Measurements from ENCODE around the gene OTUD3. TPM values are rescaled to one million over a fixed set of nuclear protein-coding genes. Genes with fewer than 3 reads are reported as not detected.

The OTUD3 gene
- total and polyA plus RNA-seq, 2 experiments from 2014 or later: 1.3 to 5.6 TPM

DNA sequence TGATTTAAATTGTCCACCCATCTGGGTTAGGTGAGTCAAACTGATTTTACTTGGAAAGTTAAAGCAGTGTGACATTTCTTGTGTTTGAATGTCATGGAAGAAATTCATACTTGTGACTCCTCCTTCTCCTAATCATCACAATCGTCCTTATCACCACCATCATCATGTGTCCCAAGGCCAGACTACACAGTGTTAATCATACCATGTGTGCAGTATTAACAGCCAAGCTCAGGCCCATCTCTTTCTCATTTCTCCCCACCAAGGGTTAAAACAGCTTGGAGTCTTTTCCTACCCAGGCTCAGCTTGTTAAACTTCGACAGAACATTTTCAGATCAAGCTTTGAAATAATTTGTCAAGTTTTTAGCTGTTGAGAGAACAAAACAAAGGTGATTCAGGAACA, 63.7 kb downstream of the OTUD3 start:
- no peak for TF ChIP-seq CTCF (IDR thresholded peaks at IDR 0.05; ENCODE audit: low read depth, low read length)
- no peaks in the 10 kb centered on the region for H3K36me3 ChIP-seq
- H3K4me3 ChIP-seq: no peak overlapping the region

DNA sequence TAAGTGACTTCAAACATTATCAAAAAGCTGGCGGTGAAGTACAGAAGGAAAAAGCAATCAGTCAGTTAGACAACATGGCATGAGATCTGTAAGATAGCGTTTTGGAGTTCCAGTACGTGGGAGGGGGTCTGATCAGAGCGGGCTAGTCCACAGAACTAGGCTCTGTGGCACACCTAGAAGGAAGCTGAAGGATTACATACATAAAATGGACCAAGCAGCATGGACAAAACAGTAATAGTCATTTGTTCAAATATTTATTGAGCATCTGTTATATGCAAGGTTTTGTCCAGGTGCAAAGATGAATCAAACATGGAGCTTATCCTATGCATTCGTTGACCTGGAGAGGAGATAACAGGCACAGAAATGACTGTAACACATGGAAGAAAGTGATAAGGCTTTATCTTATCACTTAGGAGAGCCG, 64.1 kb downstream of the OTUD3 start:
- no peak for DNase-seq (ENCODE audit: low read depth in 1 of 2, low spot score in 1 of 2)
- H3K9me3 ChIP-seq (ENCODE audit: low read depth): no peaks in the 10 kb centered on the region
- no peaks in the 10 kb centered on the region for H3K4me1 ChIP-seq (ENCODE audit: low read depth)
- H3K27me3 ChIP-seq: no peaks in the 10 kb centered on the region
- H3K36me3 ChIP-seq: no peaks in the 10 kb centered on the region
- no peak overlapping the region for H3K27ac ChIP-seq
- H3K4me3 ChIP-seq: no peak overlapping the region
- TF ChIP-seq CTCF (IDR thresholded peaks at IDR 0.05; ENCODE audit: low read depth, low read length): no peak

More for the DNA sequence above, 63.7 kb downstream of the OTUD3 start:
- Histone ChIP-seq H3K27ac (no peak overlapping the region), H3K9me3 (ENCODE audit: low read depth) (no peaks in the 10 kb centered on the region), H3K27me3 (no peaks in the 10 kb centered on the region), H3K4me1 (ENCODE audit: low read depth) (no peaks in the 10 kb centered on the region)
- DNase-seq (ENCODE audit: low read depth in 1 of 2, low spot score in 1 of 2): no peak

DNA sequence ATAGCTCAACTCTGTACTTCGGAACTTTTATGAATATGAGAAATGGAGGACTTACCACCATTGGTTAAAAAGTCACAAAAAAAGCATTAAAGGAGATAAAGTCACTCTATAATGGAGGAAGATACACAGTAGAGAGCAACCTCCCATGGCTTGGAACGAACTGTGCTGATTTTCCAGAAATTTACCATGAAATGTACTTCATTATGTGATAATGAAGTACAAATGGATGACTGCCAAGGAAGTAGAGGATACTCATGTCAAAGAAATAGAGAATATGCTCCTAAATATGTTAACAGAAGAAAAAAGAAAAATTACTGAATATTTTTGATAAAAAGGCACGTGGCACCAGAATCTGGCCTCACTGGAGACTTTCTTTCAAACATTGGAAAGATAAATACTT, 64.8 kb downstream of the OTUD3 start:
- DNase-seq (ENCODE audit: low read depth in 1 of 2, low spot score in 1 of 2): peak in 1 of 2 donors; percentile 56
- H3K4me1 ChIP-seq (ENCODE audit: low read depth): no peaks in the 10 kb centered on the region
- H3K4me3 ChIP-seq: no peak overlapping the region
- TF ChIP-seq CTCF (IDR thresholded peaks at IDR 0.05; ENCODE audit: low read depth, low read length): no peak
- H3K36me3 ChIP-seq: no peaks in the 10 kb centered on the region
- H3K27ac ChIP-seq: no peak overlapping the region
- H3K27me3 ChIP-seq: no peaks in the 10 kb centered on the region
- H3K9me3 ChIP-seq (ENCODE audit: low read depth): no peaks in the 10 kb centered on the region

- Histone ChIP-seq H3K27me3 (no peaks in the 10 kb centered on the region), H3K36me3 (no peaks in the 10 kb centered on the region), H3K4me1 (ENCODE audit: low read depth) (no peaks in the 10 kb centered on the region), H3K4me3 (no peak overlapping the region), H3K9me3 (ENCODE audit: low read depth) (no peaks in the 10 kb centered on the region), H3K27ac (no peak overlapping the region)
- peak in 1 of 2 donors; percentile 76 for DNase-seq (ENCODE audit: low read depth in 1 of 2, low spot score in 1 of 2)
- TF ChIP-seq CTCF (IDR thresholded peaks at IDR 0.05; ENCODE audit: low read depth, low read length): no peak
Measured at GRCh38 chr1:19949016-19949415, 66.8 kb downstream of the OTUD3 start.

- H3K4me1 ChIP-seq (ENCODE audit: low read depth): no peaks in the 10 kb centered on the region
- no peak overlapping the region for H3K27ac ChIP-seq
- H3K36me3 ChIP-seq: no peaks in the 10 kb centered on the region
- H3K9me3 ChIP-seq (ENCODE audit: low read depth): no peaks in the 10 kb centered on the region
- no peak overlapping the region for H3K4me3 ChIP-seq
- TF ChIP-seq CTCF (IDR thresholded peaks at IDR 0.05; ENCODE audit: low read depth, low read length): no peak
- DNase-seq (ENCODE audit: low read depth in 1 of 2, low spot score in 1 of 2): no peak
- H3K27me3 ChIP-seq: no peaks in the 10 kb centered on the region
Measured at GRCh38 chr1:19954059-19954458, 71.9 kb downstream of the OTUD3 start.

All from cardiac muscle cell (in vitro differentiated cells and primary cell).